H1 (cell line): ENCODE measurements around the gene SEC61G. TPM values are rescaled to one million over a fixed set of nuclear protein-coding genes. Genes with fewer than 3 reads are reported as not detected.

Experiments used
- CTCF ChIA-PET: fragments of 300-600 bp; sonication (Branson Sonifier 250); formaldehyde crosslinking; loops from one replicate; lab custom pipeline; 2021; ENCODE audit not compliant: partially characterized antibody; lab: Charles Lee
- POLR2A ChIA-PET: fragments of 300-600 bp; sonication (Branson Sonifier 250); formaldehyde crosslinking; loops from one replicate; lab custom pipeline; 2021; ENCODE audit warnings: inconsistent platforms; ENCODE audit not compliant: partially characterized antibody; lab: Charles Lee
- DNase-seq, 2 experiments: peaks; one replicate each; pipeline versions ENCODE4 v3.0.0 to v3.0.0-alpha.2; 2010 to 2022; ENCODE audit warnings: low spot score in 2 of 2, low read depth in 1 of 2, mixed read lengths in 1 of 2
- FAIRE-seq: peaks from 2 replicates; lab custom pipeline; 2011; peaks lifted over from hg19 to GRCh38; lab: Jason Lieb, UNC
- H2AFZ ChIP-seq: 2 replicates; pipeline ENCODE4 v1.8.1; 2012; ENCODE audit warnings: low read length, inconsistent platforms
- H2AK5ac ChIP-seq: 2 replicates; pipeline ENCODE4 v1.6.1; 2013; ENCODE audit warnings: low read depth, low read length
- H2BK120ac ChIP-seq: replicated peaks from 2 replicates; pipeline ENCODE3; 2013; ENCODE audit warnings: low read depth, low read length, inconsistent platforms
- H2BK12ac ChIP-seq: 2 replicates; pipeline ENCODE4 v1.6.1; 2013; ENCODE audit warnings: low read depth, low read length
- H2BK15ac ChIP-seq: 2 replicates; pipeline ENCODE4 v1.6.1; 2013; ENCODE audit warnings: low read length
- H2BK20ac ChIP-seq: 2 replicates; pipeline ENCODE4 v1.6.1; 2013; ENCODE audit warnings: low read length
- H2BK5ac ChIP-seq: 2 replicates; pipeline ENCODE4 v1.6.1; 2013; ENCODE audit warnings: low read depth, low read length
- H3K14ac ChIP-seq: 2 replicates; pipeline ENCODE4 v1.6.1; 2013; ENCODE audit warnings: inconsistent platforms; ENCODE audit not compliant: insufficient read length
- H3K18ac ChIP-seq: 2 replicates; pipeline ENCODE4 v1.6.1; 2013; ENCODE audit warnings: low read length; ENCODE audit errors: extremely low read depth
- H3K23ac ChIP-seq: 2 replicates; pipeline ENCODE4 v1.6.1; 2013; ENCODE audit warnings: inconsistent platforms; ENCODE audit not compliant: insufficient read length
- H3K23me2 ChIP-seq: 2 replicates; pipeline ENCODE4 v1.6.1; 2013; ENCODE audit warnings: low read depth, low read length
- H3K27ac ChIP-seq: 2 replicates; pipeline ENCODE4 v1.6.1; 2011; ENCODE audit warnings: low read depth, low read length, inconsistent platforms
- H3K27me3 ChIP-seq, 4 experiments: replicated peaks in 1 of 4; 1 replicate in 1 of 4; 2 replicates in 3 of 4; pipeline versions ENCODE4 v1.6.1 to v1.8.1; 2011 to 2013; ENCODE audit warnings: low read length in 3 of 4, mild to moderate bottlenecking in 3 of 4, inconsistent platforms in 2 of 4, mixed read lengths in 2 of 4, moderate library complexity in 1 of 4; ENCODE audit not compliant: control insufficient read depth in 3 of 4, insufficient read depth in 3 of 4; ENCODE audit errors: extremely low read depth in 1 of 4
- H3K36me3 ChIP-seq, 4 experiments: 2 replicates each; pipeline versions ENCODE4 v1.6.1 to v1.8.1; 2011 to 2013; ENCODE audit warnings: mild to moderate bottlenecking in 4 of 4, low read length in 3 of 4, moderate library complexity in 2 of 4, control low read depth in 1 of 4, inconsistent platforms in 1 of 4; ENCODE audit not compliant: insufficient read depth in 4 of 4, control insufficient read depth in 2 of 4
- H3K4ac ChIP-seq: replicated peaks from 2 replicates; pipeline ENCODE3; 2013; ENCODE audit warnings: low read length, low read depth, mixed read lengths, inconsistent platforms; ENCODE audit not compliant: insufficient read length
- H3K4me1 ChIP-seq, 4 experiments: replicated peaks in 1 of 4; 1 replicate in 1 of 4; 2 replicates in 3 of 4; pipeline versions ENCODE4 v1.6.1 to v1.8.1; 2011 to 2013; ENCODE audit warnings: low read length in 3 of 4, inconsistent platforms in 2 of 4, mixed read lengths in 1 of 4; ENCODE audit not compliant: insufficient read depth in 4 of 4, control insufficient read depth in 3 of 4
- H3K4me2 ChIP-seq, 2 experiments: 2 replicates each; pipeline versions ENCODE4 v1.6.1 to v1.8.1; 2011 to 2013; ENCODE audit warnings: low read depth in 2 of 2, low read length in 2 of 2, control low read depth in 1 of 2, inconsistent platforms in 1 of 2, mild to moderate bottlenecking in 1 of 2; ENCODE audit not compliant: insufficient read depth in 1 of 2
- H3K4me3 ChIP-seq, 4 experiments: fragments of 200-600, 300-600 bp in 1 of 4; sonication (generic), shearing (Covaris generic), sonication (Bioruptor Twin) in 1 of 4; 2 replicates each; pipeline versions ENCODE4 v1.5.1 to v1.8.1; 2011 to 2016; ENCODE audit warnings: low read length in 4 of 4, low read depth in 3 of 4, control low read depth in 2 of 4, inconsistent platforms in 2 of 4, mild to moderate bottlenecking in 2 of 4, mixed read lengths in 1 of 4, moderate library complexity in 1 of 4; ENCODE audit not compliant: insufficient read depth in 2 of 4; ENCODE audit errors: extremely low read depth in 1 of 4
- H3K56ac ChIP-seq: replicated peaks from 2 replicates; pipeline ENCODE3; 2013; ENCODE audit warnings: low read depth, mild to moderate bottlenecking, mixed read lengths, low read length, inconsistent platforms; ENCODE audit not compliant: insufficient read length
- H3K79me1 ChIP-seq: 2 replicates; pipeline ENCODE4 v1.6.1; 2013; ENCODE audit warnings: low read depth, low read length, control low read depth
- H3K79me2 ChIP-seq, 2 experiments: 2 replicates each; pipeline versions ENCODE4 v1.6.1 to v1.8.1; 2012 to 2013; ENCODE audit warnings: low read length in 2 of 2, mild to moderate bottlenecking in 2 of 2, inconsistent platforms in 1 of 2; ENCODE audit not compliant: insufficient read depth in 2 of 2, control insufficient read depth in 1 of 2
- H3K9ac ChIP-seq, 4 experiments: replicated peaks in 1 of 4; 1 replicate in 1 of 4; 2 replicates in 3 of 4; pipeline versions ENCODE4 v1.6.1 to v1.8.1; 2011 to 2013; ENCODE audit warnings: low read depth in 3 of 4, low read length in 3 of 4, control low read depth in 2 of 4, mild to moderate bottlenecking in 2 of 4, moderate library complexity in 2 of 4, inconsistent platforms in 1 of 4; ENCODE audit errors: extremely low read depth in 1 of 4
- H3K9me3 ChIP-seq, 2 experiments: 2 replicates each; pipeline versions ENCODE4 v1.6.1 to v1.8.1; 2012 to 2013; ENCODE audit warnings: mild to moderate bottlenecking in 2 of 2, moderate library complexity in 2 of 2, control low read depth in 1 of 2, inconsistent platforms in 1 of 2, low read depth in 1 of 2, low read length in 1 of 2, mixed read lengths in 1 of 2; ENCODE audit not compliant: insufficient read depth in 2 of 2
- H4K20me1 ChIP-seq, 2 experiments: replicated peaks in 1 of 2; 2 replicates each; pipeline versions ENCODE3 to v1.8.1; 2011 to 2013; ENCODE audit warnings: inconsistent platforms in 2 of 2, low read length in 2 of 2, mild to moderate bottlenecking in 1 of 2; ENCODE audit not compliant: insufficient read depth in 2 of 2, control insufficient read depth in 1 of 2
- H4K5ac ChIP-seq: 2 replicates; pipeline ENCODE4 v1.6.1; 2013; ENCODE audit warnings: low read length, low read depth, mixed read lengths, inconsistent platforms; ENCODE audit not compliant: insufficient read length
- H4K8ac ChIP-seq: 2 replicates; pipeline ENCODE4 v1.8.0; 2013; ENCODE audit warnings: mild to moderate bottlenecking, moderate library complexity, low read length, inconsistent platforms; ENCODE audit not compliant: insufficient read depth; ENCODE audit errors: extremely low read depth
- H4K91ac ChIP-seq: replicated peaks from 2 replicates; pipeline ENCODE3; 2013; ENCODE audit warnings: low read length, mixed read lengths, inconsistent platforms; ENCODE audit not compliant: insufficient read length
- ASH2L ChIP-seq: fragments of 200-600, 300-600 bp; sonication (generic); IDR thresholded peaks from one replicate; pipeline ENCODE4 v1.7.1; 2017; ENCODE audit warnings: low read length
- BACH1 ChIP-seq: IDR thresholded peaks from 2 replicates; pipeline ENCODE4 v1.6.1; 2012; ENCODE audit warnings: low read length, improper control_type of control experiment
- CBX5 ChIP-seq: fragments of 300-800, 300-1000 bp; sonication (generic); IDR thresholded peaks from 2 replicates; pipeline ENCODE4 v1.7.1; 2016; ENCODE audit warnings: antibody characterized with exemption, low read length, low read depth
- CBX8 ChIP-seq: fragments of 300-800, 300-1000 bp; sonication (generic); IDR thresholded peaks from 2 replicates; pipeline ENCODE4 v1.7.1; 2016; ENCODE audit warnings: low read depth, low read length, borderline replicate concordance
- CHD1 ChIP-seq: IDR thresholded peaks from 2 replicates; pipeline ENCODE4 v1.6.1; 2012; ENCODE audit warnings: low read depth, low read length, improper control_type of control experiment
- EGR1 ChIP-seq: IDR thresholded peaks from 2 replicates; pipeline ENCODE4 v1.6.1; 2011; ENCODE audit warnings: low read depth, low read length, borderline replicate concordance
- KDM1A ChIP-seq: fragments of 200-600, 300-600 bp; sonication (generic); IDR thresholded peaks from 2 replicates; pipeline ENCODE4 v1.7.1; 2016; ENCODE audit warnings: mild to moderate bottlenecking, low read length, borderline replicate concordance
- MAFK ChIP-seq: IDR thresholded peaks from 2 replicates; pipeline ENCODE4 v1.6.1; 2012; ENCODE audit warnings: low read depth, mild to moderate bottlenecking, improper control_type of control experiment, low read length
- NRF1 ChIP-seq: IDR thresholded peaks from 2 replicates; pipeline ENCODE4 v1.6.1; 2011; ENCODE audit warnings: mild to moderate bottlenecking, low read depth, low read length, improper control_type of control experiment
- POU5F1 ChIP-seq: IDR thresholded peaks from 2 replicates; pipeline ENCODE4 v1.6.1; 2011; ENCODE audit warnings: low read depth, mild to moderate bottlenecking, low read length, moderate library complexity
- RBBP5 ChIP-seq: IDR thresholded peaks from 2 replicates; pipeline ENCODE4 v1.7.1; 2012; ENCODE audit warnings: low read depth, mild to moderate bottlenecking, inconsistent platforms, low read length, moderate library complexity, borderline replicate concordance
- SAP30 ChIP-seq: fragments of 300-600 bp; sonication (generic); IDR thresholded peaks from 2 replicates; pipeline ENCODE4 v1.7.1; 2012; ENCODE audit warnings: low read length, moderate library complexity, mild to moderate bottlenecking, inconsistent platforms; ENCODE audit not compliant: insufficient read depth, insufficient replicate concordance
- SIN3A ChIP-seq, 2 experiments: IDR thresholded peaks in 1 of 2; conservative IDR thresholded peaks in 1 of 2; 2 replicates each; pipeline ENCODE4 v1.6.1; 2011 to 2012; ENCODE audit warnings: low read length in 2 of 2, improper control_type of control experiment in 1 of 2, low read depth in 1 of 2, mild to moderate bottlenecking in 1 of 2
- SIX5 ChIP-seq: IDR thresholded peaks from 2 replicates; pipeline ENCODE4 v1.6.1; 2011; ENCODE audit warnings: mild to moderate bottlenecking, low read depth, low read length
- TAF1 ChIP-seq: IDR thresholded peaks from 2 replicates; pipeline ENCODE4 v1.6.1; 2011; ENCODE audit warnings: mild to moderate bottlenecking, low read depth, low read length
- WGBS, 2 experiments: shearing (Covaris generic) in 1 of 2; methylation state at CpG; one replicate each; pipeline versions ENCODE4 v1.1.6 to v1.1.7; 2013 to 2015; ENCODE audit warnings: low lambda C conversion rate in 2 of 2, mixed read lengths in 2 of 2, inconsistent platforms in 1 of 2, low coverage in 1 of 2, missing lambda C conversion rate in 1 of 2; ENCODE audit not compliant: insufficient replicate concordance in 2 of 2, insufficient coverage in 1 of 2, insufficient read length in 1 of 2; ENCODE audit errors: extremely low coverage in 1 of 2, missing lambda C conversion rate in 1 of 2; 5-methylcytosine and 5-hydroxymethylcytosine counted together
- polyA plus RNA-seq, 7 experiments: library from polyadenylated mRNA; depleted of rRNA in 3 of 7; stranded (reverse) in 5 of 7; unstranded in 2 of 7; fragments of >200 nt in 5 of 7; fragments of 200-250 nt in 2 of 7; gene quantifications; 1 replicate in 5 of 7; 2 replicates in 1 of 7; 4 replicates in 1 of 7; pipeline versions ENCODE4 v1.2.1 to v1.2.3, GENCODE V29; 2011 to 2013; ENCODE audit warnings: missing spikeins in 2 of 7, mixed read lengths in 2 of 7
- total RNA-seq: library from RNA; stranded (reverse); fragmentation: NEBNext Ultra II Directional; extraction: Animal tissue kit (Norgen Biotek cat#: 25700); gene quantifications from 2 replicates; pipeline ENCODE4 v1.2.1, GENCODE V29; 2021

SEC61G gene
- total and polyA plus RNA-seq, 2 of the 8 experiments (the other 6 are each of a cell fraction or from before 2014, with no cell fraction given) = 142 to 274 TPM

GRCh38 chr7:54749200-54749599 lies 9.8 kb downstream of the SEC61G start:
- Histone ChIP-seq H3K14ac (no peak overlapping the region), H2BK20ac (no peak overlapping the region), H4K91ac (no peak overlapping the region), H3K9ac (no peak overlapping the region), H3K23ac (no peak overlapping the region), H3K79me1 (no peaks in the 10 kb centered on the region), H2AK5ac (no peak overlapping the region), H3K27ac (no peak overlapping the region), H3K23me2 (no peaks in the 10 kb centered on the region; the same call in 1 of the 2 replicates), H2BK5ac (no peak overlapping the region), H4K8ac (no peak overlapping the region), H3K4me3 (no peak overlapping the region), H3K18ac (no peak overlapping the region), H4K5ac (no peak overlapping the region), H3K4ac (no peak overlapping the region), H3K27me3 (no peaks in the 10 kb centered on the region), H3K9me3 (no peaks in the 10 kb centered on the region), H3K4me1 (no peaks in the 10 kb centered on the region), H4K20me1 (peaks cover 0 to 8% of the 10 kb centered on the region in 2 experiments), H3K56ac (no peak overlapping the region), H3K79me2 (peaks cover 0 to 18% of the 10 kb centered on the region in 2 experiments; a peak in 2 of 4 replicates), H3K4me2 (no peak overlapping the region), H2BK120ac (no peak overlapping the region), H2BK12ac (no peak overlapping the region), H2BK15ac (no peak overlapping the region), H2AFZ (no peak overlapping the region), H3K36me3 (peaks cover 3 to 52% (median 23%) of the 10 kb centered on the region in 4 experiments; a peak in 6 of 8 replicates)
- no peak for FAIRE-seq
- DNase-seq = no peak
- ChIA-PET POLR2A (interaction anchor here (1.0 kb wide), 1 partner anchor 366 kb away, joined by 3 read pairs; no protein-coding TSS in a partner anchor), CTCF (no interaction called here)
- WGBS, 2 experiments = 86% methylated on average over 6 of the region's 6 CpGs; no CpG with 5 or more reads in 1 of the 2 experiments
- no peak for TF ChIP-seq CHD1
- no peak for TF ChIP-seq CBX8
- no peak for TF ChIP-seq EGR1
- TF ChIP-seq CBX5 = no peak
- no peak for TF ChIP-seq SIX5
- TF ChIP-seq TAF1 = no peak
- TF ChIP-seq NRF1 = no peak
- TF ChIP-seq MAFK = no peak
- no peak for TF ChIP-seq ASH2L
- TF ChIP-seq POU5F1 = no peak
- TF ChIP-seq SAP30 = no peak
- no peak for TF ChIP-seq RBBP5
- no peak for TF ChIP-seq BACH1
- no peak for TF ChIP-seq SIN3A (conservative IDR thresholded peaks at IDR 0.05 in 1 of 2, IDR thresholded peaks at IDR 0.05 in 1 of 2; ENCODE audit: low read depth in 1 of 2, low read length in 2 of 2)
- TF ChIP-seq KDM1A = no peak
